ENCODE results near the gene TMEM238L. TPM values are rescaled to one million over a fixed set of nuclear protein-coding genes. Genes with fewer than 3 reads are reported as not detected.

Gene TMEM238L
- total RNA-seq, 1 experiment from 2014 or later, result not detected

GRCh38 chr17:10779609-10780008 lies 24.3 kb downstream of the TMEM238L start:
- Histone ChIP-seq H2BK5ac (ENCODE audit: insufficient read length, low read length) (no peak overlapping the region), H3T11ph (ENCODE audit: low read length) (no peak overlapping the region), H3K79me1 (ENCODE audit: insufficient read depth, low read depth, low read length, poor library complexity, severe bottlenecking) (no peaks in the 10 kb centered on the region), H2BK120ac (ENCODE audit: low read depth, low read length, poor library complexity, severe bottlenecking) (no peak overlapping the region), H2BK12ac (ENCODE audit: insufficient read length, low read depth, low read length) (no peak overlapping the region), H4K20me1 (ENCODE audit: control insufficient read depth, insufficient read depth, insufficient read length) (no peaks in the 10 kb centered on the region), H2BK20ac (ENCODE audit: low read depth, low read length, poor library complexity, severe bottlenecking) (no peak overlapping the region), H3K4ac (ENCODE audit: low read depth, low read length) (no peak overlapping the region), H3K27me3 (ENCODE audit: insufficient read depth, low read length) (no peaks in the 10 kb centered on the region), H3K23ac (ENCODE audit: insufficient read length, low read depth, low read length) (no peak overlapping the region), H3K4me1 (ENCODE audit: insufficient read depth, low read length) (no peaks in the 10 kb centered on the region; the same call in 1 of the 2 replicates), H2AK5ac (ENCODE audit: insufficient read length, low read length) (no peak overlapping the region), H3K14ac (ENCODE audit: insufficient read depth, low read length) (no peak overlapping the region), H3K18ac (ENCODE audit: insufficient read length, low read depth, low read length) (no peak overlapping the region), H2AFZ (ENCODE audit: low read length) (no peak overlapping the region), H3K9me3 (ENCODE audit: control insufficient read depth, low read depth, low read length) (no peaks in the 10 kb centered on the region), H3K23me2 (ENCODE audit: insufficient read length, low read depth, low read length, poor library complexity, severe bottlenecking) (no peaks in the 10 kb centered on the region), H4K91ac (ENCODE audit: insufficient read length, low read depth, low read length) (no peak overlapping the region), H4K5ac (ENCODE audit: insufficient read length, low read depth, low read length) (no peak overlapping the region), H3K56ac (ENCODE audit: insufficient read length, low read depth, low read length) (no peak overlapping the region), H3K79me2 (ENCODE audit: insufficient read depth, low read length) (no peaks in the 10 kb centered on the region), H2BK15ac (ENCODE audit: low read depth, low read length) (no peak overlapping the region), H3K27ac (ENCODE audit: insufficient read length, low read depth, low read length) (no peak overlapping the region), H3K4me2 (ENCODE audit: insufficient read depth, insufficient read length, low read length) (no peak overlapping the region), H4K8ac (replicated peaks; ENCODE audit: insufficient read length, low read depth, low read length) (no peak overlapping the region), H3K9ac (ENCODE audit: extremely low read depth, insufficient read length, low read length) (no peak overlapping the region)
- no peaks in the 10 kb centered on the region for H3K27me3 Mint-ChIP-seq (ENCODE audit: low read depth)
- WGBS (ENCODE audit: extremely low coverage, insufficient read length, low lambda C conversion rate), result no CpG with 5 or more reads among the region's 2 CpGs
- peaks cover 12 to 13% of the 10 kb centered on the region in 2 experiments for H3K9me3 Mint-ChIP-seq
- DNase-seq, result no peak
- H3K27ac Mint-ChIP-seq, result no peak overlapping the region
- peaks cover 4 to 17% (median 11%) of the 10 kb centered on the region in 3 experiments for H3K36me3 Mint-ChIP-seq (ENCODE audit: insufficient read depth in 1 of 3, low read depth in 3 of 3)
- no peak overlapping the region for H3K4me3 Mint-ChIP-seq
- peaks cover 10 to 20% of the 10 kb centered on the region in 2 experiments for H3K4me1 Mint-ChIP-seq
- TF ChIP-seq, protein P1, sequence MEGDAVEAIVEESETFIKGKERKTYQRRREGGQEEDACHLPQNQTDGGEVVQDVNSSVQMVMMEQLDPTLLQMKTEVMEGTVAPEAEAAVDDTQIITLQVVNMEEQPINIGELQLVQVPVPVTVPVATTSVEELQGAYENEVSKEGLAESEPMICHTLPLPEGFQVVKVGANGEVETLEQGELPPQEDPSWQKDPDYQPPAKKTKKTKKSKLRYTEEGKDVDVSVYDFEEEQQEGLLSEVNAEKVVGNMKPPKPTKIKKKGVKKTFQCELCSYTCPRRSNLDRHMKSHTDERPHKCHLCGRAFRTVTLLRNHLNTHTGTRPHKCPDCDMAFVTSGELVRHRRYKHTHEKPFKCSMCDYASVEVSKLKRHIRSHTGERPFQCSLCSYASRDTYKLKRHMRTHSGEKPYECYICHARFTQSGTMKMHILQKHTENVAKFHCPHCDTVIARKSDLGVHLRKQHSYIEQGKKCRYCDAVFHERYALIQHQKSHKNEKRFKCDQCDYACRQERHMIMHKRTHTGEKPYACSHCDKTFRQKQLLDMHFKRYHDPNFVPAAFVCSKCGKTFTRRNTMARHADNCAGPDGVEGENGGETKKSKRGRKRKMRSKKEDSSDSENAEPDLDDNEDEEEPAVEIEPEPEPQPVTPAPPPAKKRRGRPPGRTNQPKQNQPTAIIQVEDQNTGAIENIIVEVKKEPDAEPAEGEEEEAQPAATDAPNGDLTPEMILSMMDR (conservative IDR thresholded peaks at IDR 0.05), result no peak

Measured in H9 (cell line).